Measurements from ENCODE around the gene RAPGEF5.

Gene RAPGEF5

DNA sequence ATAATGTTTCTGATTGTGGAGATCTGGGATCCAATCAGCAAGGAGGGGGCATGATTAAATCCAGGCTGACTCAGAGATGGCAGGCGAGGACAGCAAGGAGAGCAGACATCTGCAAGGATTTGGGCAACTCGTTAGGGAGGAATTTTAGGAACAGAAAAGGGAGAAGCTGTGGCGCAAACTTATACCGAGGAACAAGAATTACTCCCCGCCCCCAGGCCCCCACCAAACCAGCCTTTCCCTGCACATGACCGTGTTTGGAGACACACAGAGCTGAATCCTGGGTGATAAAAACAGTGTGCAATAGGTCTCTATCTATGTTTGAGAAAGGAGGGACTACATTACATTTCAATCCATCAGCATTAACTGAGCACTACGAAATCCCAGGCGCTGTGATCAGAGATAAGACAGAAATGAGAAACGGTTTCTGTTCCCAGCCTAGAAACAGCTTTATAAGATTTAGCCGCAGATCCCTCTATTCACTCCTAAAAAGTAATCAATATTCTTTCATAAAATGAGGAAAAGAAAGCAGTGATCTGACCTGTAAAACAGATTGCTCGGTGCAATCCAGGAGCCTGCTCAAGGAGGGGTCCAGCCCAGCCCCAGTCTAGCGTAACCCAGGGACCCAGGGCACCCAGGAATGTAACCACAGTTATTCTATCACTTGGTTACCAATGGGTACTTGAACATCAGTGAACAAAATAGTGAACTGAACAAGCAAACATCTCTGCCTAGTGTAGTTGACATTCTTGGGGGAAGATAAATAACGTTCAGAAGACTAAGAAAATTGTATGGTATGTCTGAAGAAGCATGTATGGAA, 37.2 kb upstream of the RAPGEF5 start:
- no peak for TF ChIP-seq CTCF (IDR thresholded peaks at IDR 0.05; ENCODE audit: low read depth, low read length, missing control alignments)
- no peak for DNase-seq (ENCODE audit: low read depth)
- no peak overlapping the region for H3K4me3 ChIP-seq (ENCODE audit: low read depth, low read length)

DNA sequence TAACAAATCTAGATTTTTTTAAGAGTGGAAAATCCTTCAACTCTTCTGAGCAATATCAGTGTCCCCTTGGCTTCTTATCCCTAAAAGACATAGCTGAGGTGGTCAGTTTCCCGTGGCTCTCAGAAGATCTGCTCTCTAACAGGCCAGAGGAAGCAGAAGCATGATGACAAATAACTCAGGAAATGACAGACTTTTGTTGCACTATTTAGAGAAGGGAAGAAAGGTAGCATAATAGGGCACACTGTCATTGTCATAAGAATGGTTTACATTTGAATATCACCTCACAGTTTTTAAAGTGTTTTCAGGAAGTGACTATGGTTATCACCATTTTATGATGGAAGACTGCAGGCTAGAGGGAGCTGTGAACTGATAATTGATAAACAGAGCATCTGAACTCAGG, 33.6 kb upstream of the RAPGEF5 start:
- no peak overlapping the region for H3K4me3 ChIP-seq (ENCODE audit: low read depth, low read length)
- TF ChIP-seq CTCF (IDR thresholded peaks at IDR 0.05; ENCODE audit: low read depth, low read length, missing control alignments), result no peak
- no peak for DNase-seq (ENCODE audit: low read depth)

DNA sequence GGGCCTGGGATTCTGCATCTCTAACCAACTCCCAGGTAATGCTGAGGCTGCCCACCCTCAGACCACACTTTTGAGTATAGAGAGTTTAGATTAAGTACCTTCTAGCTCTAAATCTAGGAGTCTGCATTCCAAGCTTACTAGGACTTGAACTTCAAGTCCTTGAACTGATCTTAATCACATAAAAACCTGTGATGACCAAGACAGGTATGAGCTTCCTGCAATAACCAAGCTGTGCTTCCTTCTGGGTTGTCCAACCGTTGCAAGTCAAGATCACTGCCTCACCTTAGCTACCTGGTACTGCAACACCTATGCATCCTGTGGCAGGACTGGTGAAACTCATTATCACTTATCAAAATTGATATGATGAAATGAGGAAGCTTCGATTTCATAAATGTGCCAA, 32.9 kb upstream of the RAPGEF5 start:
- DNase-seq (ENCODE audit: low read depth), result no peak
- TF ChIP-seq CTCF (IDR thresholded peaks at IDR 0.05; ENCODE audit: low read depth, low read length, missing control alignments), result no peak
- no peak overlapping the region for H3K4me3 ChIP-seq (ENCODE audit: low read depth, low read length)

DNA sequence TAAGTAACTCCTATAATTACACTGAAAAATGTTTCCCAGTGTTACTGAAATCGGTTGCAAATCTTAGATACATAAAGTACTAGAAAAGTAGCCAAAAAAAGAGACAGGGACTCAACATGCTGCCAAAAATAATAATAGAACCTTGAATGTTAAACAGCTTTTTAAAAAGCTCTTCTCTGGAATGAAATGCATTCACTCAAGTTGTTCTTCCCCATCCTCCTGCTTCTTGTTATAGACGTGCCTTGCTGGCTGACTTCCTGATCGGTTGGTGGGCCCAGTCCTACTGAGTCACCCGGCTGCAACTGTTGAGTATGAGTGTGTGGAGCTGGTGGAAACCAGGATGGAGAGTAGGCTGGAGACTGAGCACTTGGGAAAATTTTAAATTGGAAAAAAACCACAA, 30.6 kb upstream of the RAPGEF5 start:
- H3K4me3 ChIP-seq (ENCODE audit: low read depth, low read length), result no peak overlapping the region
- no peak for TF ChIP-seq CTCF (IDR thresholded peaks at IDR 0.05; ENCODE audit: low read depth, low read length, missing control alignments)
- no peak for DNase-seq (ENCODE audit: low read depth)

DNA sequence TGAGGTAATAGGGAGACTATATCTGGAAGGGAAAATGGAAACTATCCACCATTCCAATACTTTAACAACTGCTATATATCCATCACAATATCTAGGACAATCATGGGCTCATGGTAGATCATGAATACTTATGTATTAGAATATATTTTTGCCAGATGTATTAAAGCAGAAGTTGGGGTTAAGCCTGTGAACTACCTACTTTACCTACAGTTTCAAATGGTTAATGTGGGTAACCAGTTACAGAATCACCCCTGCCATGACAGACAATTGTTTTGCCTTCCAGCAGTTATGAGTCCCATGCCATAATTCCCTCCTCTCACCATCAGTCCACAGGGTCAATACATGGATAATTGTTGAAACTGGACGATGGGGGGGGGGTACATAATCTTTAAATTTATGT, 29.9 kb upstream of the RAPGEF5 start:
- no peak for TF ChIP-seq CTCF (IDR thresholded peaks at IDR 0.05; ENCODE audit: low read depth, low read length, missing control alignments)
- no peak overlapping the region for H3K4me3 ChIP-seq (ENCODE audit: low read depth, low read length)
- peak; percentile 37 for DNase-seq (ENCODE audit: low read depth)

- TF ChIP-seq CTCF (IDR thresholded peaks at IDR 0.05; ENCODE audit: low read depth, low read length, missing control alignments), result no peak
- DNase-seq (ENCODE audit: low read depth), result peak; percentile 31
- no peak overlapping the region for H3K4me3 ChIP-seq (ENCODE audit: low read depth, low read length)
Measured at GRCh38 chr7:22386206-22386858, 29.4 kb upstream of the RAPGEF5 start.
